HG03095 (cell line): ENCODE data around the gene GALNS.

Experiments used
- ATAC-seq: cut with Tn5 transposase; IDR thresholded peaks from one replicate; pipeline ENCODE4 v1.9.1; 2021; ENCODE audit warnings: moderate library complexity; ENCODE audit not compliant: unreplicated experiment

GALNS gene

DNA sequence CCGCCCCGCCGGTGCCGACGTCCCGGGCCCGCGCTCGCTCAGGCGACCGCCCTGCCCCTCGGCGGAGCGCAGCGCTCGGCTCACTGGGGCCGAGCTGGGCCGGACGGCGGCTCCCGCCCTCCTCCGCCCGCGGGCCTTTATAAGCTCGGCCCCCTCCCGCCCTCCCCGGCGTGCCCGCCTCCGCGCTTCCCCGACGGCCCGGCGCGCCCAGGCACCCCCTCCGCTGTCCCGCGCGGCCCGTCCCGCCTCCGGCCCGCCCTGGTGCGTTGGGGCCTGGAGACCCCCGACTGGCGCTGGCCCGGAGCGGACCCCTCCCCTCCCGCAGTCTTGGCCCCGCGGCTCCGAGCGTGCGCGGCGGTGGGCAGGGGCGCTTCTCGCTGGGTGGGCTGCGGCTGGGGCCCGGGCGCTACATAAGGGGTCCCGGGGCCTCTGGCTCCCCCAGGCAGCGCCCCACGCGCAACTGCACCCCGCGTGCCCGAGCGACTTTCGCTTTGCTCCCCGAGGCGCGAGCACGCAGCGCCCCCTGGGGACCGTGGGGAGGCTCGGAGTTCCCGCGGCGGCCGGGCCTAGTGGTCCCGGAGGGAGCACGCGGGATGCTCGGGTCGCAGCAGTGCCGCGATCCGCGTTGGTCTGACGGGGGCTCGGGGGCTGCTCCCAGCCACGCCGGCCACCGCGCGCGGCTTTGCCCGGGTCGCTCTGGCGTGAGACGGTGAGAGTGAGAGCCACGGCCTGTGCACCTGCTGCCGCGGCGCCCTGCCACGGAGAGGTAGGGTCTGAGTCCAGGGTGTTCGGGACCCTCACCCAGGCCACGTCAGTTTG, 71.4 kb downstream of the GALNS start, which contains the start of gene PIEZO1:
TSS of gene PIEZO1 (minus strand) at position 115 of the 819 bp plus-strand sequence. CDS start 256 bp downstream, outside the sequence.
- no peak for ATAC-seq

DNA sequence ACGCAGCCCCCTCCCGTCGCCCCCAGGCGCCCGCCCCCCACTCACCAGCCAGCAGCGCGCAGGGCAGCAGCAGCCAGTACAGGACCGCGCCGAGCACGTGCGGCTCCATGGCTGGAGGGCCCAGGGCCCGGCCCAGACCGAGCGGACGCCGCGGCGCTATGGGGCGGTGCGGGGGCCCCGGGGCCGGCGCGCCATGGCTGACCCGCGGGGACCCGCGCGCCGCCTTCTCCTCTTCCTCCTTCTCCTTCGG, 72.0 kb downstream of the GALNS start:
- no peak for ATAC-seq

- no peak for ATAC-seq
Observed at GRCh38 chr16:88784074-88784855, 72.5 kb downstream of the GALNS start.

- ATAC-seq: no peak
Observed at GRCh38 chr16:88783391-88784073, 73.2 kb downstream of the GALNS start.

GRCh38 chr16:88782454-88783390, 74.0 kb downstream of the GALNS start:
- no peak for ATAC-seq

DNA sequence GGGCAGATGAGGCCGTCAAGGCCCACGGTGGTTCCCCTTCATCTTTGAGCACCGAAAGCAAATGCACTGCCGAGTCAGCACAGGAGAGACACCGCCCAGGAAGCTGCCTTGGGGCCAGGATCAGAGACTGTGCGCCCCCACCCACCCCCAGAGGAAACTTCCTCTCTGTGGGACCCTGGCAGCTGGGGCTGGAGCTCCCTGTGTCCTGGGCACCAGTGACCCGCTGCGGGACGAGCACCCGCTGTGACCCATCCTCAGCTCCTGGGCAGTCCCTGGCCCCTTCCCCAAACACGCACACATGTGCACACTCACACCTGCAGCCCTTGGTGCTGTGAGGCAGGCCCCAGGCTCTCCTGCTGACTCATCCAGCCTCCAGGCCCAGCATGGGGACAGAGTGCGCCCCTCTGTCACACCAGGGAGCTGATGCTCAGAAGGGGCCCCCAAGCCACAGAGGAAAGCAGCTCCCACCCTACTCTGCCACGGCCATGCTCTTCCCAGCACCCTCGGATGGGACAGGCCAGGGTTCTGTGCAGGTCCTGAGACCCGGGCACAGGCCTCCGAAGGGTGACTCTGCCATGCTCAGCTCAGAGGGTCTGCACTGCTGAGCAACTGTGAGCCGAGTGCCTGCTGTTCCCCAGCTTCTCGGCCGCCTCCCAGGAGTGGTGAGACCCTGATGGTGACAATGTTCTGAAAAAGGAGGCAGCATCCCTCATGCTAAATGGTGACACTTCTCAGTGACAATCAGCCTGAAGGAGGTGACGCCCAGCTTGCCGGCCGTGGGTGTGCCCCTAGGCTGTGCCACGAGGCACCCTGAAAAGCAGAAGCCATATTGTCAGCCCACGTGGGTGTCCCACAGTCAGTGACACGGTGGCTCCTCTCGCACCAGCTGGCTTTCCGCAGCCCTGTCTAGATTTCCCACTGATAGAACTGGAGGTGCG, 75.3 kb downstream of the GALNS start:
- no peak for ATAC-seq

DNA sequence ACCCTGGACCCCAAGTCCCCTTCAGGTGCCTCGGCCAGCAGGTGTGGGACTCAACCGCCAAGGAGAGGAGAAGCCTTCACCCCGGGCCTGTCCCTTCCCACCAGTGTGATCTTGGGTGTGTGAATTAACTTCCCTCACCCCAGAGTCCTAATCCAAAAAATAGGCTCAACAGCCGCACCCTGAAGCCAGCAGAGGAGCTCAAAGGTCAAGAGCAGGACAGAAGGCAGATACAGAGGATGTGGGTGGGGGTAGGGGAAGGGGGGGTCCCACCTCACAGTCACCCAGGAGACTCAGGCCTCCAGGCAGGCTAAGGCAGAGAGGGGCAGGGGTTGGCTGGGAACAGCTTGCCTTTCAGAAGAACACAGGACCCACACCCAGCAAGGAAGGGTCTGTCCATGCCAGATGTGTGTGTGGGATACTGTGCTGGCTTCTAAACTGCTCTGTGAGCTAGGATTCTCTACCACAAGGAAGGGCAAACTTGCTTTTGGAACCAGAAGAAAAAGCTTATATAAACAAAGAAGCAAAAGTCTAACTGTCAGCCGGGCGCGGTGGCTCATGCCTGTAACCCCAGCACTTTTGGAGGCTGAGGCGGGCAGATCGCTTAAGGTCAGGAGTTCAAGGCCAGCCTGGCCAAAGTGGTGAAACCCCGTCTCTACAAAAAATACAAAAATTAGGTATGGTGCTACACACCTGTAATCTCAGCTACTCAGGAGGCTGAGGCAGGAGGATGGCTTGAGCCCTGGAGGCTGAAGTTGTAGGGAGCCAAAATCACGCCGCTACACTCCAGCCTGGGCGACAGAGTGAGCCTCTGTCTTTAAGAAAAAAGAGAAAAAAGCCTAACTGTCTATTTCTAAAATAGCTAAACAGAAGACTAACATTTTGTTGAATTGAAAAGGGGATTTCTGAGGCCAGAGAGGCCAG, 76.3 kb downstream of the GALNS start:
- ATAC-seq: no peak

- ATAC-seq: no peak
Observed at GRCh38 chr16:88779406-88780141, 77.2 kb downstream of the GALNS start.

DNA sequence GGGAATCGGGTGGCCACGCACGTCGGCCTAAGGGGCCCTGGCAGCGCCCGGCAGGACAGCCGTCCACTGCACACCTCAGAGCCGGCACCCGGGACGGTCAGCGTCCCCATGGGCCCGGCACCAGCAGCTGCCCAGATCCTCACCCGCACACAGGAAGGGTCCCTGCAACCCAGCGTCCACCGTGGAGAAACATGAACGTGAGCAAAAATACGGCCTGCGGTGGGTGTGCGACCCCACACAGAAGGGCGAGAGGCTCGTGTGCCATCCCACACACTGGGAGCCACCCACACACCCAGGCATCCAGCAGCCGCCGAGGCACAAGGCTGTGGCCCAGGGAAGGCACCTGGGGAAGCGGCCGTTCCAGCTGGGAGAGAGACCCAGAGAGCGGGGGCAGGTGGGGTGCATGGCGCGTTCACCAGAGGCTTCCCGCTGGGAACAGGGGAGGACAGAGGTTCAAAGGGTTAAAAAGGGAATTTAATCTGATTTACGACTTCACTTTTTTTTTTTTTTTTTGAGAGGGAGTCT, 78.1 kb downstream of the GALNS start:
- ATAC-seq: no peak

DNA sequence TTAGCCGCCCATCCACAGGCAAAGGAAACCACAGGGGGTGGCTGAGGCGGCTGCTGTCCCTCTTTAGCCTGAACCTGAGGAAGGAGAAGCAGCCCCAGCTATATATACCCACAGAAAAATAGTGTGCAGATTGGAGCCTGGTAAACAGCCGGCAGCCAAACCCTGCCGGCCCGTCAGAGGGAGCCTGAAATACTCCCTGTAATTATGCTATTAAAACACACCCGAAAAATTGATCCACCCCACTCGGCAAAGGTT, 78.5 kb downstream of the GALNS start:
- ATAC-seq: no peak

GRCh38 chr16:88777471-88778270, 79.1 kb downstream of the GALNS start:
- no peak for ATAC-seq

GRCh38 chr16:88775825-88776224, 80.9 kb downstream of the GALNS start:
- ATAC-seq: no peak

DNA sequence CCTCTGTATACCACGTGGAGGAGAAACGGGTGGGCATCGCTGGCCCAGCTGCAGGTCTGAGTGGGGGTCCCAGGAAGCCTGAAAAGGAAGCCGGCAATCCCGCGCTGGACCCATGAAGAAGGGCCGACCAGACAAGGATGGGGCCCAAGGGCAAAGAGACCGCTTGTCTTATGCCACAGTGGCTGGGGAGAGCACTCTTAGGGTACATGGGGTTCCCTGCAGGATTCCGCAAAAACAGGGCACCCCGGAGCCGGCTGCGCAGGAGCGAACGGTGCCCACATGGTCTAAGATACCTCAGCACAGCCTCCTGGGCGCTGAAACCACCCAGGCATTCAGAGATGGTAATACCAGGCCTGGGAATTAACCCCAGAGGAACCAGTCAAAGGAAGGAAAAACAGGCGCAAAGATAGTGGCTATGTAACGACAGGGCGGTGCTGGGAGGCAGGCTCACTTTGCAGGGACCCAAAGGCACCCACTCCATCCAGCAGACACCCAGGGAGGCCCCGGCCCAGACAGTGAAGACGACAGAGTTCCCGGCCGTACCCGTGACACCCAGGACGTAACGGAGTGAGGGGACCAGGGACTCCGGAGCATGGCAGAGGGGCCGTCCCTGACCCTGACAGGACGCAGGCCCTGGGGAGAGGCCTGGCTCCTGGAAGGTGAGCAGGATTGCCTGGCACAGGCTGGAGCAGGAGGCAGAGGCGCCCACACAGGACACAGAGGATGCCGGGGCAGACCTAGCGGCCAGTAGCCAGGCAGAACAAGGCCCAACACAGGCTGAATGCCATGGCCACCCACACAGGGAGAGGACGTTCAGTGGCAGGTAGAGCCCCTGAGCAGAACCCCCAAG, 82.0 kb downstream of the GALNS start:
- no peak for ATAC-seq

- ATAC-seq: no peak
Observed at GRCh38 chr16:88773812-88774291, 82.9 kb downstream of the GALNS start.

DNA sequence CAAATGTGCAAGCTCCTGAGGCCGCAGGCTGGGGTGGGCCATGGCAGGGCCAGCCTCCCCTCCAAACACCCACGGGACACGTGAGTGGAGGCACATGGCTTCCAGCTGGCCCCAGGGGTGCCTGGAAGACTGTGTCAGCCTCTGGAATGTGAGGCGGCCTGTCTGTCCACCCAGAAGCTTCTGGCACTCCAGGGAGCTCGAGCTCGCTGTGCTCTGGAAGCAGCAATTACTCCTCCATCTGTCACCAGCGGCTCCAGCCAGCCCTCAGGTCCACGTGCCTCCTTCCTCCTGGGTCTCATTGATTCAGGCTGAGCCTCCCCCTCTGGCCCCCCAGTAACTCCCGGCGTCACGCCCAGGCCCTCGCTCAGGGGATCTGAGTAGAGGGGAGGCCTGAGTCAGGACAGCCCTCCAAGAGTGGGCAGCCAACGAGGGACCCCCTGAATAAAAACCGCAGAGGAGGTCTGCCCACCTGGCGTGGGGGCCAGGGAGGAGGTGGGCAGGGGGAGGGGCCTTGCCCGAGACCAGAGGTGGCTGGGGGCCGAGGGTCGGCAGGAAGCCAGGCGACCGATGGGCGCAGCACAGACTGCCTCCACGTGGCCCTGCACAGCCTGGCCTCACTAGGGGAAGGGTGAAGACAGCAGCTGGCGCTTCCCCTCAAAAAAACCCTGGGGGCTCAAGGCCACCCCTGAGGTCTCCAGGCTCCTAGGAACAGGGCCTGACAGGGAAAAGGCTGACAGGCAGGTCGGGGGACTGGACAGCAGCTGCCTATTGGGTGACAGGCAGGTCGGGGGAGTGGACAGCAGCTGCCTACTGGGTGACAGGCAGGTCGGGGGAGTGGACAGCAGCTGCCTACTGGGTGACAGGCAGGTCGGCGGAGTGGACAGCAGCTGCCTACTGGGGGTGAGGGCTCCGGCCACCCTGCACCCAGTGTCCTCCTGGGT, 83.6 kb downstream of the GALNS start:
- no peak for ATAC-seq
